NCI-H1105 (cell line): Measurements from ENCODE around the gene PDE4B.
A peak's percentile ranks its signal among the peaks of the same experiment; 100 is the strongest.

Source experiments
- DNase-seq: peaks from one replicate; lab custom pipeline; 2025; lab: John Stamatoyannopoulos, UW

Gene PDE4B

DNA sequence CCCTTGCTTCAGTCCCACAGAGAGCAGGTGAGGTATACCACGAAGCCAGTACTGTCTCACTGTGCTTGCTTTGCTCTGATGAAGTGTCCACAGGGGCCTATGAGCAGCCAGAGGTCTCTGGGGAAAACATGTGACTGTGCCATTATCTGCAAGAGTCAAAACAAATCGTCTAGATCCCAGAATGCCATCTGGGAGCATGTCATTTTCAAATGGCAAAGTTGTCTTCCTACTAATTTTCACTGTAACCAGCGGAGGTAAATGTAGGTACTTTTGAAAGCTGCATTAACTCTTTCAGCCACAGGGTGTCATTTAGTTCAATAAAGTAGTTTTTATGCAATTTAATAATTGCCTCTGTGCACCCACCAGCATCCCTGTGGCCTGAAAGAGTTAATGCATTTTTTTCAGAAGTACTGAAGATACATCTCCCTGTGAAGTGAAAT is 567.6 kb downstream of the PDE4B start:
- no peak for DNase-seq

DNA sequence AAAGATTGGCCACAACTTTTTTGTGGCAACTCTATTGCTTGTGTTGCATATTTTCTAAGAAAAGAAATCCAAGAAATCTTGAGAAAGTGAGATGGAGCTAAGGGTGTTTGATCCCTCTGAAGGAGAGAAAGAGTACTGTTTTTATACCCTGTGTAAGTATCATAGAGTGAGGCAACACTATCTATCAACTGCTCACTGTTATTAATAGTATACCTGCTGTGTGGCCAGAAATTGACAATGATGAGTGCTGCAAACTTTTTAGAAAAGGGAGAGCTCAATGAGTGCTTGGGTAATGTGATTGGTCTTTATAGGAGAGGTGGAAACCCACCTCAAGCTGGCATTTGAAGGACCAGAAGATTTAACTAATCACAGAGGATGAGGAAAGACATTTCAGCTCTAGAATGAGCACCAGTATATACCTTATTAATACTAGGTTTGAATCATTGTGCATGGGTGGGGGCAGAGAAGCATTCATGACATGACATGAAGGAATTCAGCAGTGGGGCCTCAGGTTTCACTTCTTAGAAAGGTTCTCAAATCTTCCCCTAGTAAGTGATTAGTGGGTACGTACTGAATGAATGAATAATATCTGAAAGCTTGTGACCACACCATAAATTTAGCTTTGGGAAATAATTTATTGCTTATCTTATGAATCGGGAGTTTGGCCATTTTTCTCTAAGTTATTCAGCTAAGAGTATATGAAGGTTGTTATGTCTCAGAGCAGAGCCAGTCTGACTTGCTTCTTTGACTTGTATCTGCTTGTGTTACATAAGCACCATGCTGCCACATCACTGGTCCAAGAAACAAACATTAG is 572.1 kb downstream of the PDE4B start:
- DNase-seq = no peak

DNA sequence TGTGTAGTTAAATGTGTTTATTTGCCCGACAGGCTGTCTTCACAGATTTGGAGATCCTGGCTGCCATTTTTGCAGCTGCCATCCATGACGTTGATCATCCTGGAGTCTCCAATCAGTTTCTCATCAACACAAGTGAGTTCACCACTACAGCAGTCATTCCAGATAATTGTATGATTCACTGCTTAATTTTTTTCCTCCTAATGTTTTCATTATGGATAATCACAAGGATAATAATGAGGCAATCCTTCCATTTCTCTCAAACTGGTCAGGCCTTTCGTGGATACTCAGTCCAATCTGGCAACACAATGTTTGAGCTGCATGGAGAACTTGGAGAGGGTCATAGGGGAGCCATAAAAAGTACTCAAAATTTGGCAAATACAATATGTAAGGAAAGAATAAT is 572.9 kb downstream of the PDE4B start:
- DNase-seq = no peak

DNA sequence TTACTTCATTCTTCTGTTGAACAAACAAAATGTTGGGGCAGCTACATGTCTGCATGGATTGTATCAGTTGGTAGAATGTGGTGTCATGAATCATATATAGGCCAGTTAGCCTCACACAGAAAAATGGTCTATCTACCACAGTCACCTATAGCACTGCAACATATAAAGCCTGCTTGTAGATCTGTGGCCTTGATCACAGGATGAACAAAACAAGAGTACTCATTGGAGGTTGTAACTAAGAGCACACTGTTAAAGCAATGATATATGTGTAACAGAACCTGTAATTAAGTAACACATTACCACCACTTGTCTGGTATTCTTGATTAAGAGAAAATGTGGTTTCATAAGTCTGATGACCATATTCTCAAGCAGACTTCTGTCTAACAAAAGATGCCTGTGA is 573.9 kb downstream of the PDE4B start:
- no peak for DNase-seq

DNA sequence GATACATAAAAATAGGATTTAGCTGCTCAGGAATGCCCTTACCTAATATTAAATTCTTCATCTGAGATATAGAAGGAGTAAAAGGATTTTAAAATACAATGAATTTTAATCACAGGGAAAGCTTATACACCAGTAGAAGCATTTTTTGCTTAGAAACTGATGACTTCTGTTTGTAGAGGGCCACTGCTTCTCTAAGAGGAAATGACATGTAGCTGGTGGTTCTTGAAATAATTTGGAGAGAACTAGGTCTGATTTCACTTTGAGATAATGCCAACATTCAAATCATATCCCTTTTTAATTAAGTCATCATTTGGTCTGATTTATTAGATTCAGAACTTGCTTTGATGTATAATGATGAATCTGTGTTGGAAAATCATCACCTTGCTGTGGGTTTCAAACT is 574.7 kb downstream of the PDE4B start:
- no peak for DNase-seq

DNA sequence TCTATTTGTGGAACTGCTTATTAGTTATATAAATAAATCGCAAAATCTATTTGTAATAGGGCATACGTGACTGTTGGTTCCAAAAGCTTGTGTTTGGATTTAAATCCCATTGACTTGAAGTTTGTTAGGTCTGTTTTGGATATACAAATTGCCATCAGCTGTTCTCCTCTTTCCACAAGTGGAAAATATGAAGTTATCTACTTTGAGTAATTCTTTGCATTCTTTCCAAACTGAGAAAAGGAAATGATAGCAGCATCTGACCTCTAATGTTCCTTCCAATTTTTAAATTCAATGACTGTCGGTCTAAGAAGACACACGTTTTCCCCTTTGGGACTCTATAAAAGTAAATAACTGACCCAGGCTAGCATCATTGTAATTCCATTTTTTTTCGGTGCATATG is 575.6 kb downstream of the PDE4B start:
- DNase-seq = no peak

DNA sequence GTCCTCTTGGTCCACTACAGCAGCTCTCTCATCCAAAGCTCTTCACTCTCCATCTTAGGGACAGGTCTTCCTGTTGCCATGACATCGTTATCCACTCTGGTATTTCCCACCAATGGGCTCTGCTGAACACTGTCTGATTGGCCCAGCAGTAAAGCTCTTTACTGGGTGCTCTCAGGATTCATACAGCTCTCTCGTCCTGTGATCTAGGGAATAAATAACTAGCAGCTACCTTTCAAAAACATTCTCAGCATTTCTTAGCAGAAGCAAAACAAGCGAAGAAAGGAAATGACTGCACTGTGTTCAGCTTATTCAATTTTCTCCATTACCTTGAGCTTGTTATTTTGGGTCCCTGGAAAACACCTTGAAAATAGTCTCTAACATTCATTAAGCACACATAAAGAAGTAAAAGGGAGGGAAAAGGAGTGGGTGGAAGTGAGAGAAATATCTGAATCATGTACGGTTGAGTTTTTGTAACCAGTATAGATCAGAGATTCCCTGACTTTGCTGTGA is 577.8 kb downstream of the PDE4B start:
- DNase-seq = no peak

DNA sequence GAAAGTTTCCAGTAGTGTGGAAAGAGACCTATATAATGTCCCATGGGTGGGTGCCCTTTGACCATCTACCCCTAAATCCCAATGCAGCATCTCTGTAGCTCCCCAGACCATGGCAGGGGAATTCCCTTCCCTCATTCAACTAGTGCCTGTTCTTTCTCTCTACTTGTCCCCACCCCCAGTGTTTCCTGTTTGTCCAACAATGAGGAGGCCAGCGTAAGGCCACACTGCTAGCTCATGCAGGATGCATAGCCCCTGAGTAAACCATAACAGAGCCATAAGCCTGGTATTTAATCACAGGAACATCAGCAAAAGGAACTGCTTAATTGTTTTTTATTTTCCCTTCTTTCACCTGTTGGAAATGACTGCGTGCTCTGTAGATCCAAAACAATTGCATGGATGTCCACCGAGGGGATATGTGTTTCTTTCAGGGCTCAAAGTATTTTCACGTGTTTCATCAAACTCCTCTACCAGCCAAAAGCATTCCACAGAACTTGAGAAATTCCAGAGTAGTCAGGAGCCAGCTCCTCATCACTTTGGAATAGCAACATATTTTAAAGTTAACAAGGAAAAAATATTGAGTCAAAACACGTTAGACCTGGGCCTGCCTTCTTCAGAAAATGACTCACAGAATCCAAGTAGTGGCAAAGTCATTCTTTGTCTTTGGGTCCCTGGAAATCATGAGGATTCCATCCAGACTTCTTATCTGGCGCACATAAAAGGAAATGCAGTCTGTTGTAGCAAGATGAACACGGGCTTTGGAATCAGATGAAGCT is 578.7 kb downstream of the PDE4B start:
- no peak for DNase-seq

DNA sequence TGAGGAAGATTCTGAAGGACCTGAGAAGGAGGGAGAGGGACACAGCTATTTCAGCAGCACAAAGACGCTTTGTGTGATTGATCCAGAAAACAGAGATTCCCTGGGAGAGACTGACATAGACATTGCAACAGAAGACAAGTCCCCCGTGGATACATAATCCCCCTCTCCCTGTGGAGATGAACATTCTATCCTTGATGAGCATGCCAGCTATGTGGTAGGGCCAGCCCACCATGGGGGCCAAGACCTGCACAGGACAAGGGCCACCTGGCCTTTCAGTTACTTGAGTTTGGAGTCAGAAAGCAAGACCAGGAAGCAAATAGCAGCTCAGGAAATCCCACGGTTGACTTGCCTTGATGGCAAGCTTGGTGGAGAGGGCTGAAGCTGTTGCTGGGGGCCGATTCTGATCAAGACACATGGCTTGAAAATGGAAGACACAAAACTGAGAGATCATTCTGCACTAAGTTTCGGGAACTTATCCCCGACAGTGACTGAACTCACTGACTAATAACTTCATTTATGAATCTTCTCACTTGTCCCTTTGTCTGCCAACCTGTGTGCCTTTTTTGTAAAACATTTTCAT is 579.9 kb downstream of the PDE4B start:
- DNase-seq = no peak

DNA sequence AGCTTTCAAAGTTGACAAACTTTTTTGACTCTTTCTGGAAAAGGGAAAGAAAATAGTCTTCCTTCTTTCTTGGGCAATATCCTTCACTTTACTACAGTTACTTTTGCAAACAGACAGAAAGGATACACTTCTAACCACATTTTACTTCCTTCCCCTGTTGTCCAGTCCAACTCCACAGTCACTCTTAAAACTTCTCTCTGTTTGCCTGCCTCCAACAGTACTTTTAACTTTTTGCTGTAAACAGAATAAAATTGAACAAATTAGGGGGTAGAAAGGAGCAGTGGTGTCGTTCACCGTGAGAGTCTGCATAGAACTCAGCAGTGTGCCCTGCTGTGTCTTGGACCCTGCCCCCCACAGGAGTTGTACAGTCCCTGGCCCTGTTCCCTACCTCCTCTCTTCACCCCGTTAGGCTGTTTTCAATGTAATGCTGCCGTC is 580.5 kb downstream of the PDE4B start:
- no peak for DNase-seq

DNA sequence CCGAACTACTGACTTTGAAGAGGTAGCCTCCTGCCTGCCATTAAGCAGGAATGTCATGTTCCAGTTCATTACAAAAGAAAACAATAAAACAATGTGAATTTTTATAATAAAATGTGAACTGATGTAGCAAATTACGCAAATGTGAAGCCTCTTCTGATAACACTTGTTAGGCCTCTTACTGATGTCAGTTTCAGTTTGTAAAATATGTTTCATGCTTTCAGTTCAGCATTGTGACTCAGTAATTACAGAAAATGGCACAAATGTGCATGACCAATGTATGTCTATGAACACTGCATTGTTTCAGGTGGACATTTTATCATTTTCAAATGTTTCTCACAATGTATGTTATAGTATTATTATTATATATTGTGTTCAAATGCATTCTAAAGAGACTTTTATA is 581.5 kb downstream of the PDE4B start:
- no peak for DNase-seq

DNA sequence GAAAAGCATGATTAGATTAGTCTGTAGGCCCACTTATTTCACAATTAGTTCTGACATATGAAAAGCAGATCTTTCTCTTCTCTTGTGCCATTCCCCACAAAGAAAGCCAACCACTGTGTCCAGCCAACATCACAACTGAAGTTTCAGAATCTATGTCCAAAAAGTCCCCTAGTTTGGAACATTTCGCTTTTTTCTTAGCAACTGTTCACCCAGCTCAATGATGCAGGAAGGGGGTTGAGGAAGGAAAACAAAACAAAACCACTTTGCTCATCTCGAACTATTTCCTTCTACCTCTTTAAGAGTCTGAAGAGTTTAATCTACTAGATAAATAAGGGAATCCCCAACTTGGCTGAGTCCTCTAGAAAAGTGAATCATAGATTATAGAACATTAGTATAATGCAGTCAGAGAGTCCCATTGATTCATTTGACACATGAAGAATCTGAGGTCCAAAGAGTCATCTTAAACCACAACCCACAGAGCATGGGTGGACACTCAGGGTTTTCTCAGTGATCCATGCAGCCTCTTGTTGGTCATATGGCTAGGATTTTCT is 581.9 kb downstream of the PDE4B start:
- DNase-seq = no peak

DNA sequence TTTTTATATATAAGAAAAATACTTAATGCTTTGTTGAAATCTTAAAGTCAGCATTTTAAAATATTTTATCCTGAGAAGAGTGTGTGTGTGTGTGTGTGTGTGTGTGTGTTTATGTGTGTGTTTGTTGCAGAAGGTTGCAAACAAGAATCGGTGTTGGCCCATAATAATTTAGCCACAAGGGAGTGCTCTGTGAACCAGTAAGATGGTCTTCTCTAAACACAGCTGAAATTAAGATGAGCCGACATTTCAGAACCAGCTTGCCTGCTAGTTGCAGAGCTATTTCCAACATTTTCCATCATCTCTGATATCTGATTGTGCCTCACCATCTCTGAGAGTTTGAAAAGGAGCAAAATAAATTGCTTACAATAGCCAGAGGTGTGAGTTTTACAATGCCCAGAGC is 582.4 kb downstream of the PDE4B start:
- no peak for DNase-seq

DNA sequence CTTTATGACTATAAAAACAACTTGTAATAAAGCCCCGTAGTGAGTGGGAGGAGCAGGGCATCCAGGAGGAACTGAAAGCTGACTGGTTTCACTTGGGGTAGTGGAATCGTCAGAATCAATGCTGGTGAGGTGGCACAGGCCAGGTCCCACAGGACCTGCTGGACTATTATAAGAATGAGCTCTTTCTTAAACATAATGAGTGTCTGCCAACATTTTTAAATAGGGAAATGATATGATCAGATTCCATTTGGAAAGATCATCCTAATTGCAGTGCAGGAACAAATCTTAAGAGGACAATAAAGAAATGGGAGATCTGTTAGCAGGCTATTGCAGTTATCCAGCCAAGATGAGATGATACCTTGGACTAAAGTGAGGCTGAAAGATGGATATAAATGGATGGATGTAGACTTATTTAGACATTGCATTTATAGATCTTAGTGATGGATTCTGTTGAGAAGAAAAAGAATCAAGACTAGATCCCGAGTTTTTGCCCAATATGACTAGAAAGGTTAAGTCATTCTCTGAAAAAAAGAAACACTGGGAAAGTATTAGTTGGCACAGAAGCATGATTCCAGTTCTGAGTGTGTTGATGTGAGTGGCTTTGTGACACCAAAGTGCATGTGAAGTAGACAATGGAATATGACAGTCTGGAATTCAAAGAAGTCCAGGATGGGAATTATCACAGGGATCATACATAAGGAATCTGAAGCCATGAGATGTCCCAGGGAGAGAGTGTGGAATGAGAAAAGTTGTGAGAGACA is 587.9 kb downstream of the PDE4B start:
- no peak for DNase-seq

DNA sequence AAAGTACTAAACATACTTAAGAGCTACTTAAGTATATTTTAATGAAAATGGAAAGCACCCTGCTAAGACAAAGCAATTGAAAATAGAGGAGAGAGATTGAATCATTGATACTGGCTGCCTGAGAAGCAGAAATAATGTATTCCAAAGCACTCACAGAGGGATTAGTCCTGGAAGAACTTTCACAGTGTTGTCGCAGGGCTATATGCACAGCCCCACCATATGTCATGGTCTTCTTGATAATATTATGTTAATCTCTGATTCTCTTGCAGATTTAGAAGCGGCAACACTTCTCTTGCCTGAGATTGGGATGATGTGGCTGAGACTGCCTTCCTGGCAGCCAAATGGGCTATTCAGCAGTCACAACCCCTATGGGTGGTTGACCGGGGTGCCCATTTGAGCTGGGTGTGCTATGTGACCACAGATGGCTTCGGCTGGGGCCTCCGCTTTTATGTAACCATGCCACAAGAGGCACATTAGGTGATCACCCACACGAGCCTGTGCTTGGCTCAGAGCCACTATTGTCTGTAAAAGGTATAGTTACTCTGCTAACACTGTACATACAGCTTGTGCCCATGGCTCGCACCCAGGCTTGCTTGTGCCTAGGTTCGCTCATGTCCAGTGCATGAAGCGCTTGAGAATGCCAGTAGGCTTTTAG is 589.1 kb downstream of the PDE4B start:
- DNase-seq = no peak

DNA sequence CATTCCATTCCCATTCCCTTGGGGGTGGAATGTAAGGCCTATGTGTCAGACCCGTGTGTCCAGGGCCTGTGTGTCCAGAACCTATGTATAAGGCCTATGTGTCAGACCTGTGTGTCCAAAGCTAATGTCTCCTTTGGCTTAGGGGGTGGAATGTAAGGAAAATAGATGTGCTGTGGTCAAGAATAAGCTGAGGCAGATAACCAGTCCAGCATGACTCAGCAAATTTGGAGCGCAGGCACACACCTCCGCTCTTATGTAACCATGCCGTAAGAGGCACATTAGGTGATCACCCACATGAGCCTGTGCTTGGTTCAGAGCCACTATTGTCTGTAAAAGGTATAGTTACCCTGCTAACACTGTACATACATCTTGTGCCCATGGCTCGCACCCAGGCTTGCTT is 590.5 kb downstream of the PDE4B start:
- no peak for DNase-seq

DNA sequence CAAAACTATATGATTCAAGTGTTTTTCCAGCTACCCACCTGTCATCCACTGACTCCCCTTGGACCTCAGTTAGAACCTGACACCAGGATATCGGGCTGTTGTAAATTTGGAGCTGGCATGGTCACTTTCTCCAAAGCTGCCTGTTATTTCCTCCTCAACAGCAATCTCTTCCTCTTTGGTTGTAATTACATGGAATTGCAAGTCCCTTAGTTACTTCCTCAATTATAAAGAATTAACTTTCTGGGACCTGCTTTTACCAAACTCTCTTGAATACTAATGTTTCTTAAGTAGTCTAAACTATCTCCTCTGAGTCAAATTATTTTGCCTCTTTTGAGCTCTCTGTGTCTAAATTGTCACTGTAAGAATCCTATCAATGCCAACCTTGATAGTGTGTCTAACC is 590.9 kb downstream of the PDE4B start:
- DNase-seq = no peak

DNA sequence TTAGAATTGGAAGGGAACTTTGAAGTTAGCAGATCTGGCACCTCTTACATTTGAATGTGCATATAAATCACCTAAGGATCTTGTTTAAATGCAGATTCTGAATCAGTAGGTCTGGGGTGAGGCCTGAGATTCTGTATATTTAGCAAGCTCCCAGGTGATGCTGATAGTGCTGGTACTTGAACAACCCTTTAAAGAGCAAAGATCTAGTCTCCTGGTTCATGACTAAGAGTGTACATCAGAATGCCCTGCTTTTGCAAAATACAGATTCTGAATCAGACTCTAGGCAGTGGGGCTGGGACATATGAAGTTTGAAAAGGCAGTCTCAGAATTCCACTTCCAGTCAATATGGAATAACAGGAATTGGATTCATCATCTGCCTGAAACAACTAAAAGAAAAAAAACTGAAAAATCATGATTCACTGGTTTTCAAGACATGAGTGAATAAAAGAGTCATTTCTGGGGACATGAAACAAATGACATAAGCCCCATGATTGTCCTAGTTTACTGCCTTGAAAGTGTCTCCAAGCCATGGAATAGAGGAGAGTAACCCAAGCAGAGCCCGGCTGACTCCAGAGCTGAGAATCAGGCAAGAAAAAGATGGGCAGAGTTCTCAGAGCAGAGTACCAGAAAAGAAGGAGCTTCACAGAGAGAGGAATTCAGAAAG is 591.7 kb downstream of the PDE4B start:
- no peak for DNase-seq

DNA sequence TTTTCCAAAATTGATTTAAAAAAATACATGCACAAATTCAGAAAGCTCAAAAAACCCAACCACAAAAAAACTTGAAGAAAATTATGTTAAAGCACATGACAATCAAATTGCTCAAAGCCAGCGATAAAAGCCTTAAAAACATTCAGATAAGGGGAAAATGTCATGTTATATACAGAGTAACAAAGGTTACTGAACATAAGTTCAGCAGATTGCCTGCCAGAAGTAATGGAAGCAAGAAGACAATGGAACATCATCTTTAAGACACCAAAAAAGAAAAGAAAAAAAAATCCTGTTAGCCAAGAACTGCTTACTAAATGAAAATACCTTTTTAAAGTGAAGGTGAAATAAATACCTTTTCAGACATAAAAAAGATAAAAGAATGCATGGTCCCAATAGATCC is 594.0 kb downstream of the PDE4B start:
- DNase-seq = no peak

DNA sequence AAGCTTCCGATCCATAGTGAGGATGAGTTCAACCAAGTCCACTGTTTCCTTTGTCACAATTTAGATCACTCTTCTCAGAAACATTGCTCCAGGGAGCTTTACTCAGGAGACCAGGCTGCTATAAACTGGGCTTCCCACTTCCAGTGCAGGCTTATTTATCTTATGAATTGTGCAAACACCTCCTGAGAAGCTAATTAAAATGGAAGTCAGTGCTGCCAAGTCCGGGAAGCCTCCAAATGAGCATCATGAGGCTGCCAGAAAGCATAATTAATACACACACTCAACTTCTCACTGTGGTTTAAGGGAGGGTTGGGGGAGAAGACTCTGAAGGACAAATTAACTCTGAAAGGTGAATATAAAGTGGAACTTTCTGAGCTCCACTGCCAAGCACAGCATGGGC is 596.2 kb downstream of the PDE4B start:
- DNase-seq = peak; percentile 53
